ENCODE data around the gene AK8.

Gene AK8

DNA sequence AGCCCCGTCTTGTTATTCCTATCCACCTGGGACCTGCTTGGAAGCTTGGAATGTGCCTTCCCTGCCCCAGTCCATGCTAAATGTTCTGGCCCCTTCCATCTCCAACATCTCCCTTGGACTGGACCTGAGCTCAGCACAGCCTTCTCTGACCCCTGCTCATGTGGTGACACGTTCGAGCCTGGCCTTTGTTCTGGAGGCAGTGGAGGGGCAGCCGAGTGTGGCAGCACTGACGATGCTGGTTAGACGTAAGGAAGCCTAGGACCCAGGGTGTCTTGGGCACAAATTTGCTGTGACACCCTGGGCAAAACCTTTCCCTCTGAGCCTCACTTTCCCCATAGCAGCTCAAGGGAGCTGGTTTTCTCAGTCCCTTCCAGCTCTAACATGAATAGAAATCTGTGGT is 4.5 kb upstream of the AK8 start:
- TF ChIP-seq ZNF8 (CRISPR knock-in tag; IDR thresholded peaks at IDR 0.05) = no peak
- no peak for TF ChIP-seq TOX (CRISPR knock-in tag; IDR thresholded peaks at IDR 0.05; ENCODE audit: borderline replicate concordance)
- TF ChIP-seq CREB5 (CRISPR knock-in tag; IDR thresholded peaks at IDR 0.05; ENCODE audit: low read depth) = no peak
- TF ChIP-seq BACH2 (CRISPR knock-in tag; IDR thresholded peaks at IDR 0.05; ENCODE audit: borderline replicate concordance) = no peak
- TF ChIP-seq CSDC2 (CRISPR knock-in tag; IDR thresholded peaks at IDR 0.05) = no peak
- TF ChIP-seq PATZ1 (CRISPR knock-in tag; IDR thresholded peaks at IDR 0.05; ENCODE audit: borderline replicate concordance) = no peak
- no peak for TF ChIP-seq ZFP30 (CRISPR knock-in tag; IDR thresholded peaks at IDR 0.05)
- TF ChIP-seq, protein P1, sequence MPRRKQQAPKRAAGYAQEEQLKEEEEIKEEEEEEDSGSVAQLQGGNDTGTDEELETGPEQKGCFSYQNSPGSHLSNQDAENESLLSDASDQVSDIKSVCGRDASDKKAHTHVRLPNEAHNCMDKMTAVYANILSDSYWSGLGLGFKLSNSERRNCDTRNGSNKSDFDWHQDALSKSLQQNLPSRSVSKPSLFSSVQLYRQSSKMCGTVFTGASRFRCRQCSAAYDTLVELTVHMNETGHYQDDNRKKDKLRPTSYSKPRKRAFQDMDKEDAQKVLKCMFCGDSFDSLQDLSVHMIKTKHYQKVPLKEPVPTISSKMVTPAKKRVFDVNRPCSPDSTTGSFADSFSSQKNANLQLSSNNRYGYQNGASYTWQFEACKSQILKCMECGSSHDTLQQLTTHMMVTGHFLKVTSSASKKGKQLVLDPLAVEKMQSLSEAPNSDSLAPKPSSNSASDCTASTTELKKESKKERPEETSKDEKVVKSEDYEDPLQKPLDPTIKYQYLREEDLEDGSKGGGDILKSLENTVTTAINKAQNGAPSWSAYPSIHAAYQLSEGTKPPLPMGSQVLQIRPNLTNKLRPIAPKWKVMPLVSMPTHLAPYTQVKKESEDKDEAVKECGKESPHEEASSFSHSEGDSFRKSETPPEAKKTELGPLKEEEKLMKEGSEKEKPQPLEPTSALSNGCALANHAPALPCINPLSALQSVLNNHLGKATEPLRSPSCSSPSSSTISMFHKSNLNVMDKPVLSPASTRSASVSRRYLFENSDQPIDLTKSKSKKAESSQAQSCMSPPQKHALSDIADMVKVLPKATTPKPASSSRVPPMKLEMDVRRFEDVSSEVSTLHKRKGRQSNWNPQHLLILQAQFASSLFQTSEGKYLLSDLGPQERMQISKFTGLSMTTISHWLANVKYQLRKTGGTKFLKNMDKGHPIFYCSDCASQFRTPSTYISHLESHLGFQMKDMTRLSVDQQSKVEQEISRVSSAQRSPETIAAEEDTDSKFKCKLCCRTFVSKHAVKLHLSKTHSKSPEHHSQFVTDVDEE (CRISPR knock-in tag; IDR thresholded peaks at IDR 0.05) = no peak
- TF ChIP-seq, protein P2, sequence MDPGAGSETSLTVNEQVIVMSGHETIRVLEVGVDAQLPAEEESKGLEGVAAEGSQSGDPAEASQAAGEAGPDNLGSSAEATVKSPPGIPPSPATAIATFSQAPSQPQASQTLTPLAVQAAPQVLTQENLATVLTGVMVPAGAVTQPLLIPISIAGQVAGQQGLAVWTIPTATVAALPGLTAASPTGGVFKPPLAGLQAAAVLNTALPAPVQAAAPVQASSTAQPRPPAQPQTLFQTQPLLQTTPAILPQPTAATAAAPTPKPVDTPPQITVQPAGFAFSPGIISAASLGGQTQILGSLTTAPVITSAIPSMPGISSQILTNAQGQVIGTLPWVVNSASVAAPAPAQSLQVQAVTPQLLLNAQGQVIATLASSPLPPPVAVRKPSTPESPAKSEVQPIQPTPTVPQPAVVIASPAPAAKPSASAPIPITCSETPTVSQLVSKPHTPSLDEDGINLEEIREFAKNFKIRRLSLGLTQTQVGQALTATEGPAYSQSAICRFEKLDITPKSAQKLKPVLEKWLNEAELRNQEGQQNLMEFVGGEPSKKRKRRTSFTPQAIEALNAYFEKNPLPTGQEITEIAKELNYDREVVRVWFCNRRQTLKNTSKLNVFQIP (CRISPR knock-in tag; IDR thresholded peaks at IDR 0.05; ENCODE audit: borderline replicate concordance, low read depth) = no peak
- TF ChIP-seq ZC3H10 (CRISPR knock-in tag; IDR thresholded peaks at IDR 0.05) = no peak
- no peak for TF ChIP-seq PPARA (CRISPR knock-in tag; IDR thresholded peaks at IDR 0.05; ENCODE audit: borderline replicate concordance)
- TF ChIP-seq ARNTL (CRISPR knock-in tag; IDR thresholded peaks at IDR 0.05; ENCODE audit: borderline replicate concordance, low read depth) = no peak
- TF ChIP-seq GLIS3 (CRISPR knock-in tag; IDR thresholded peaks at IDR 0.05) = no peak
- TF ChIP-seq ESRRG (CRISPR knock-in tag; IDR thresholded peaks at IDR 0.05) = no peak
- no peak for TF ChIP-seq ISL1 (CRISPR knock-in tag; IDR thresholded peaks at IDR 0.05)
- TF ChIP-seq ZNF70 (CRISPR knock-in tag; IDR thresholded peaks at IDR 0.05) = no peak
- no peak for TF ChIP-seq OSR1 (CRISPR knock-in tag; IDR thresholded peaks at IDR 0.05)

GRCh38 chr9:132881826-132882225 is 3.7 kb upstream of the AK8 start:
- ATAC-seq = no peak
- TF ChIP-seq CREB5 (CRISPR knock-in tag; IDR thresholded peaks at IDR 0.05; ENCODE audit: low read depth) = no peak
- TF ChIP-seq, protein P1 (CRISPR knock-in tag; IDR thresholded peaks at IDR 0.05) = no peak
- TF ChIP-seq TCF4 (CRISPR knock-in tag; IDR thresholded peaks at IDR 0.05; ENCODE audit: borderline replicate concordance) = no peak
- no peak for TF ChIP-seq PATZ1 (CRISPR knock-in tag; IDR thresholded peaks at IDR 0.05; ENCODE audit: borderline replicate concordance)
- no peak for TF ChIP-seq ZNF565 (CRISPR knock-in tag; conservative IDR thresholded peaks at IDR 0.05; ENCODE audit: low read depth)
- no peak for TF ChIP-seq TOX (CRISPR knock-in tag; IDR thresholded peaks at IDR 0.05; ENCODE audit: borderline replicate concordance)
- TF ChIP-seq SNAI2 (CRISPR knock-in tag; IDR thresholded peaks at IDR 0.05) = no peak
- TF ChIP-seq, protein P2 (CRISPR knock-in tag; IDR thresholded peaks at IDR 0.05; ENCODE audit: borderline replicate concordance, low read depth) = no peak
- no peak for TF ChIP-seq PPARA (CRISPR knock-in tag; IDR thresholded peaks at IDR 0.05; ENCODE audit: borderline replicate concordance)
- no peak for TF ChIP-seq CSDC2 (CRISPR knock-in tag; IDR thresholded peaks at IDR 0.05)
- TF ChIP-seq ZFP30 (CRISPR knock-in tag; IDR thresholded peaks at IDR 0.05) = no peak

More for the DNA sequence above, 4.5 kb upstream of the AK8 start:
- ATAC-seq = no peak

Data from SK-N-SH treated with all-trans-retinoic acid at 6 μM for 48 hours (cell line).